ENCODE results near the gene RNASEH2A.
"Not testable (repeated sequence)": the region's sequence is repeated elsewhere in the genome, so short reads cannot be mapped to it uniquely, and the experiment has no call there.

The RNASEH2A gene

DNA sequence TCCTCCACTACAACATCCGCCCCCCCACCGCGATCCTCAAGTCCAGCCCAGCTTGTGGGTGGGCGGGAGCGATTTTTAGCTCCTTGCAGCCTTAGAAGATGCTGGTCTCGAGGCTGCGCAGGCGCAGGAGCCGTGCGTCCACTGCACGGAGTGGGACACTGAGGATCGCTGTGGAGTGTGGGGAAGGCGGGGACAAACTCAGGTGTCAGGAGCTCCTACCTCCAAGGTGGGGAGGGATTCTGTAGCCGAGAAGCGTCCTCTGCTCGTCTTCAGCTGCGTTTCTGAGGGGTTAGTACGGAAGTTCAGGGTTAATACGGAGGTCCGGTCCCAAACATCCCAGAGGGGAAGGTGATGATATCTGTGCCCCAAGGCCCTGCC is 28.2 kb downstream of the RNASEH2A start, which contains the start of gene RTBDN:
RTBDN (minus strand) TSS at position 14 of the 378 bp plus-strand sequence. CDS start 4,600 bp downstream, outside the sequence.
- no peak for DNase-seq (ENCODE audit: low read depth)

DNA sequence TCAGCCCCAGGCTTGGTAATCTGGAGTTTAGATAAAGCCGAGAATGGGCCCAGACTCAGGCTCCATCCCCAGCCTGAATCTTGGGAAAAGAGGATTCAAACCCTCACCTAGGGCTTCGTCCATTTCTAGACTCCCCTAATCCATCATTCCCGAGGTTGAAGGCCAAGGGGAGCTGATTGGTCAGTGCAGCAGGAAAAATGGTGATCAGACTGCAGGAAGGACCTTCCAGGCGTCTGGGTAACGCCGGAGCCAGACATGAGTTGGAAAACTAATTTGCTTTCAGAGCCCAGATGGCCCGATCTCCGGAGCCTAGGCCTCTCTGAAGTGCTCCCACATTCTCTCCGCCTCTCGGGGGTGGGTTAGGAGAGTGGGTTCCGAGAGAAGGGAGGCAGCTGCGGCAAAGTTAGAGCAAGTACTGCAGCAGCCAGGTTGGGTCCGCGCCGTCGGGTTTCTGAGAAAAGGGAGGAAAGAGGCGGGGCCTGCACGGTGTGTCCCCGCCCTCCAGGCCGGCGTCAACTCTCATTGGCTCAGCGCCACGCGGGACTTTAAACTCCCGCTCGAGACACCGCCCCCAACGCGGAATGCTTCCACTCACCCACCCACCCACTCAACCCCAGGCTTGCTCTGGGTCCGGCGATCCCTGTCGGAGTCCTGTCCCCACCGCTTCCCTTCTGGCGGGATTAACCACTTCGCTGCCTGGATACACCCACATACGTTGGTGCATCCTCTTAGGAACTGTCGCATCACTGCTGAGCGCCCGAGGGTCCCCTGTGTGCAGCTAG is 28.8 kb downstream of the RNASEH2A start:
- no peak for DNase-seq (ENCODE audit: low read depth)

DNA sequence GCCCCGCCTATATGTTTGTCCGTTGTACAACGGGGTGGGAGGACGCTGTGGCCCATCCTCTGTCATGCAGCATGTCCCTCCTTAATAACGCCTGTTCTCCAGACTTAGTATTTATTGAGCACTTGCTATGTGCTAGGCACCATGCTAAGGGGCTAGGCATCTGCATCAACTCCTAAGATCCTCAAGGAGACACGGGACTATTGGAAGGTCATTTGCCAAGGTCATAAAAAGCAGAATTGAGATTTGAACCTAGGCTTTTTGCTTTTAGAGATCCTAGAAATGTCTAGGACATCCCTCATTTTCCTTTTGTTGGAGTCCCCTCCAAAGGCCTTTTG is 30.1 kb downstream of the RNASEH2A start:
- DNase-seq (ENCODE audit: low read depth): no peak

DNA sequence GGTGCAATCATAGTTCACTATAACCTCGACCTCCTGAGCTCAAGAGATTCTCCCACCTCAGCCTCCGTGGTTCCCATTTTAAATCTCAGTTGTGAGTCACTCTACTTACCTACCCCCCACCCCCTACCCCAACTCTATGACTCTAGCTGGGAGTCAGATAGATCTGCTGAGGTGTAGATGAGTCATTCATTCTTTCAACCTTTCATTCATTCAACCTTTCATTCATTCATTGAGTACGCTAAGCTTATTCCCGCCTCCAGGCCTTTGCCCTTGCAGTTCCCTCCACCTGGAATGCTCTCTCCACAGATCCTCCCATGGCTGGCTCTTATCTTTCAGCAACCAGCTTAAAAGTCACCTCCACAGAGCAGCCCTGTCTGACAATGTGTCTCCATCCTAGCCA is 30.8 kb downstream of the RNASEH2A start:
- DNase-seq (ENCODE audit: low read depth): no peak

DNA sequence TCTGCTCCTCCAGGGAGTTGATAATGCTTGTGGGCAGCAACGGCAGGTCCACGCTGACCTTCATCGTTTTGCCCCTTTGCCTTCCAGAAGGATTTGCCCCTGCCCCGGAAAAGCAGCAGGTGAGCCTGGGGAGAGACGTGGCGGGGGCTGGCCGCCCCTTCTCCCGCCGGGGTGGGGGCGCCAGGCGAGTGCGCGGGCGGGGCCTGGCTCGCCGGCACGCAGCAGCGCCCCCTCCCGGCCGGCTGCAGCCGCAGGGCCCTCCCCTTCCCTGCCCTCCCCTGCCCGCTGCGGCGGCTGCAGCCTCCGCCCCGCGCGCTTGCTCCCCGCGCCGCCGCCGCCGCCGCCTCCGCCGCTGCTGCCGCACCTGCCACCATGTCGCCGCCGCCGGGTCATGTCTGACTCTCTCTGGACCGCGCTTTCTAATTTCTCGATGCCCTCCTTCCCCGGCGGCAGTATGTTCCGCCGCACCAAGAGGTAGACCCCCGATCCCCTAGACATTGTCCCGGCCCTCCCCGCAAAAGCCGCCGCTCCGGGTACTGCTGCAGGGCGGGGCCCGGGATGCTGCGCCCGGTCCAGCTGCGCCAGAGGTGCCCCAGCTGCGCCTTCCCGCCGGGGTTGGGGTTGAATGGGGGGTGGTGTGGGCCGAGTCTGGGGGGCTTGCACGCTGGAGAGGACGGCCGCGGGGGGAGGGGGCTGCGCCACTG is 31.9 kb downstream of the RNASEH2A start, which contains the start of gene MAST1:
MAST1 (plus strand) TSS at position 334 of the 704 bp plus-strand sequence; CDS start at position 392, 58 bp downstream.
- DNase-seq (ENCODE audit: low read depth): no peak

DNA sequence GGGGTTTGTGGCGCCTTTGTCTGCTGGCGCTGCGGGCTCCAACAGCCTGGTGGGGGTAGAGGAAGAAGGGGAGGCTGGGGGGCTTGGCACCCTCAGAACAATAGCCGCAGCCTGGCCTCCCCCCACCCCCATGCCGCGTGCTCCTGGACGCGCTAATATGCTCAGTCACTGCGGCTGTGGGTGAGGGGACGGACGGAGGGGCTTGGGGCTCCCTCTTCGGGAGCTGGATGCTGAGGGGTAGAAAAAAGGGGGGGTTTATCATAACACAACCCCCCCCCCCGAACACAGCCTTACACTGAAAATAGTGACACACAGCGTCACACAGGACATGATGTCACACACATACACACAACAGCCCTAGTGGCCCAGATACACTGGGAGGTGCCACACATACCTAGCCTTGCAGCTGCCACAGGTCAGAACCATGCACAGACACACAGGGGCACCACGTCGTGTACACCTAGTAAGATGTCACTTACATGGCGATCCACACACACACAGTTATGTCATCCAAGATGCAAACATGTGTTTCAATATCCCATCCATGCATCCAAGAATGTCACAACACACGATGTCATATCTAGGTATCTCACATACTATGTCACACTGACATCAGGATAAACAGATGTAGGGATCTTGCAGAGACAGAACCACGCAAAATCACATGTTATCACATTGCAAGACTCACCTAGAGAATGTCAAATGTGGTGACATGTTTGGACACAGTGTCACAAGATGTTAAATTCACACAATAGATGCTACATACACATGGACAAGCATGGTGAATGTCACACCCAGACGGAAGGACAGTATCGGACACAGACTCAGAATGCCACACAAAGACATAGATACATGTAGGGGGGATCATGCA is 32.7 kb downstream of the RNASEH2A start:
- DNase-seq (ENCODE audit: low read depth): no peak

DNA sequence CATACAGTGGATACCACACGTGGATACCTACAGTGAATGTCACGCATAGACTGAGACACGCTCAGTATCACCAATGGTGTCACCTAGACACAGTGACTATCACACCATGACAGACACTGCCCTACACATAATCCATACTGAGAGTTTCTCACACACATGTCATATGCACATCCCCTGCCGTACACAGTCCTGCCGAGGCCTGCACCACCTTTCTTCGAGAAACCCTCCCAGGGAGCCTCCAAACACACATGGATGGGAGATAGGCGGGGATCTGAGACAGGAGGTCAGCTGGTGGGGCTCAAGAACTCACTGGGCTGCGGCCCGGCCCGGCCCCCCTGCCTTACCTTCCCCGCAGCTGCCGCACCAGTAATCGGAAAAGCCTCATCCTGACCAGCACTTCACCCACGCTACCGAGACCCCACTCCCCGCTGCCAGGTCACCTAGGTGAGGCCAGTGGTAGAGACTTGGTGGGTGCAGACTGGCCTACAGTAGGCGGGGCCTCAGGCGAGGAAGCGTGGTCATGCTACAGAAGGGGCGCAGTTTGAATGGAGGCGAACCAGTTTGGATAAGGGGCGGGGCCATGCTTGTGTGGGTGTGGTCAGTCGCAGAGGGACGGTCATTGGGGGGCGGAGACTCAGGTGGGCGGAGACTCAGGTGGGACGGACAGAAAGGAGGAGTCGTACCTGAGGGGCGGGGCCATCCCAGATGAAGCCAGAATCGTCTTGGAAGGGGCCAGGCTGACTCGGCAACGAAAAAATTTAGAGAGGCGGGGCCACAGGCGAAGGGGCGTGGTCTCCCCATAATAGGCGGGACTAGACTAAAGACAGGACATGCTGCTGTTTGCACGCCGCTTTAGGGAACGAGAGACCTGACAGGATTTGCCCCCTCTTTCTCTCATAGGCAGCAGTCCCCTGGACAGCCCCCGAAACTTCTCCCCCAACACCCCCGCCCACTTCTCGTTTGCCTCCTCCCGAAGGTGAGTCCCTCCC is 34.0 kb downstream of the RNASEH2A start:
- peak; percentile 19 for DNase-seq (ENCODE audit: low read depth)

DNA sequence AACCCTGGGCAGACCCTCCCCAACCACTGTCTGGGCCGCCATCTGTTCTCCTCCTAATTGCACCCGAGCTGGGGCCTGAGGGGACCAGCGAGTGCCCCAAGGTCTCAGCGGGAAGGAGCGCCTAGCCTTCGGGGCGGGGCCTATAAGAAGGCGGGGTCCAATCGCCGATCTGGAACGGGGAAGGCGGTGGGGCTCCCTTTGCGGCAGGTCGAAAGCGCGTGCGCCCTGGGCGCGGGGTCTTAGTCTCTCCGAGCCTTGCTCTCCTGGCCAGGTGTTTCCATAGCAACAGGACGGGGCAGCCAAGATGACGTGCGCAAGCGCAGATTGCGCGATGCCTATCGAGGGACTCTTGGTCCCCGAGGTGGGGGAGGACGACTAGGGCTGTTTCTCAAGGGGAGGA is 34.7 kb downstream of the RNASEH2A start:
- DNase-seq (ENCODE audit: low read depth): no peak

DNA sequence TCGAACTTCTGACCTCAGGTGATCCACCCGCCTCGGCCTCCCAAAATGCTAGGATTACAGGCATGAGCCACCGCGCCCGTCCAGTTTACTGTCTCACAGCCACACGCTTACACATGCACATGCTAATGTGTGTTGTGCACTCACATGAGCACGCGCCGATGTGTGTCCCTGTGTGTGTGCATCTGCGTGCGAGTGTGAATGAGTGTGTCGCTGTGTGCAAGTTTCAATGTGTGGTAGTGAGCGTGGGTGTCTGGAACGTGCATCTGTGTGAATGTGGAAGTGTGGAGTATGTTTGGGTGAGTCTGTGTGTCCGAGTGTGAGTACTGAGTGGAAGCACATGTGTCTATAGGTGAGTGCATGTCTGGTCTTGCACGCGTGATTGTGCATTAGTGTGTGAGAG is 36.1 kb downstream of the RNASEH2A start:
- DNase-seq (ENCODE audit: low read depth): no peak

DNA sequence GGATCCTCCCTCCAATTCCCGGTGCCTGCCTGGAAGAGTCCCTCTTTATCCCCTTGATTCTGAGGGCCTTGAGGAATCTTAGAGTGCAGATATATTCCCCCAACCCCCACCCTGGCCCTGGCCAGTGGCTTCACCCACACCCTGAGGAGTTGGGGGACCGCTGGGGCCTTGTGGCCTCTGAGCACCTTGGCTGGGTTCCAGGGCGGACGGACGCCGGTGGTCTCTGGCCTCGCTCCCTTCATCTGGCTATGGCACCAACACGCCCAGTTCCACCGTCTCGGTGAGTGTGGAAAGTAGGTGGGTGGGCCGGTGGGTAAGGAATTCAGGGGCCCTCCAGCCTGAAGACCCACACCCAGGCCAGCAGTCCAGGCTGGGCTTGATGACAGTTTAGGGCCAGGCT is 36.9 kb downstream of the RNASEH2A start:
- DNase-seq (ENCODE audit: low read depth): no peak

DNA sequence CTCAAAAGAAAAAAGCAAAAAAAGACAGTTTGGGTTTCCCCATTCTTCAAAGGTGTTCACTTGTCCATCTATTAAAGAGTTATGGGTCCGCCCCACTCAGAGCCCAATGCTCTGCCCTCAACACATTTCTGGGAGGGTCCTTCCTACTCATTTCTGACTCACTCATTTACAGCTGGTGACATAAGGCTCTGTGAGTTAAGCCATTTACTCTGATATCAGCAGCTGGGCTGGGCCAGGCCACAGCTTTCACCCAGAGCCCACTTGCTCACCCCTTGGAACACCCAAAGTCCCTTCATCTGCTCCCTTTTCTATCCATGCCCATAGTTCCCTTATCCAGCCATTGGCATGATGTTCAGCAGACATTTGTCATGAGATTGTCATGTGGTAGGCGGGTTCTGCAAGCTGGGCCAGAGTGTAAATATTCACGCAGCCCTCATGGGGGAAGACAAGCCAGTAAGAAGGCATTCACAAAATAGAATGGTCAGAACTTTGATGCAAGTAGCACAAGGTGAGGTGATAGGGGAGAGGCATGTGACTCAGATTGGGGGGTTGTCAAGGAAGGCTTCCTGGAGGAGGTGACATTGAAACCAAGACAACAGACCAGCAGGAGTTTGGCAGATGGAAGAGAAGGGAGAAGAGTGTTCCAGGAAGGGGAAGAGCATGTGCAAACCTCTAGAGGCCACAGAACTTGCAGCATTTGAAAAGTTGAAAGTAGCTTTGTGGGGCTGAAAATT is 37.8 kb downstream of the RNASEH2A start:
- DNase-seq (ENCODE audit: low read depth): no peak

DNA sequence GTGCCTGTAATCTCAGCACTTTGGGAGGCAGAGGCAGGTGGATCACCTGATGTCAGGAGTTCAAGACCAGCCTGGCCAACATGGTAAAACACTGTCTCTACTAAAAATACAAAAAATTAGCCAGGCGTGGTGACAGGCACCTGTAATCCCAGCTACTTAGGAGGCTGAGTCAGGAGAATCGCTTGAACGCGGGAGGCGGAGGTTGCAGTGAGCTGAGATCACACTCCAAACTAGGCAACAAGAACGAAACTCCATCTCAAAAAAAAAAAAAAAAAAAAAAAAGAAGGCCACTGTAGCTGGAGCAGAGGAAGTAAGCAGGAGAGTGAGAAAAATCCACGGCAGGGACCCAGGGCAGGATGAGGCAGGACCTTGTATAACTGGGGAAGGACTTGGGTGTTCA is 40.2 kb downstream of the RNASEH2A start:
- DNase-seq (ENCODE audit: low read depth): not testable (repeated sequence)

DNA sequence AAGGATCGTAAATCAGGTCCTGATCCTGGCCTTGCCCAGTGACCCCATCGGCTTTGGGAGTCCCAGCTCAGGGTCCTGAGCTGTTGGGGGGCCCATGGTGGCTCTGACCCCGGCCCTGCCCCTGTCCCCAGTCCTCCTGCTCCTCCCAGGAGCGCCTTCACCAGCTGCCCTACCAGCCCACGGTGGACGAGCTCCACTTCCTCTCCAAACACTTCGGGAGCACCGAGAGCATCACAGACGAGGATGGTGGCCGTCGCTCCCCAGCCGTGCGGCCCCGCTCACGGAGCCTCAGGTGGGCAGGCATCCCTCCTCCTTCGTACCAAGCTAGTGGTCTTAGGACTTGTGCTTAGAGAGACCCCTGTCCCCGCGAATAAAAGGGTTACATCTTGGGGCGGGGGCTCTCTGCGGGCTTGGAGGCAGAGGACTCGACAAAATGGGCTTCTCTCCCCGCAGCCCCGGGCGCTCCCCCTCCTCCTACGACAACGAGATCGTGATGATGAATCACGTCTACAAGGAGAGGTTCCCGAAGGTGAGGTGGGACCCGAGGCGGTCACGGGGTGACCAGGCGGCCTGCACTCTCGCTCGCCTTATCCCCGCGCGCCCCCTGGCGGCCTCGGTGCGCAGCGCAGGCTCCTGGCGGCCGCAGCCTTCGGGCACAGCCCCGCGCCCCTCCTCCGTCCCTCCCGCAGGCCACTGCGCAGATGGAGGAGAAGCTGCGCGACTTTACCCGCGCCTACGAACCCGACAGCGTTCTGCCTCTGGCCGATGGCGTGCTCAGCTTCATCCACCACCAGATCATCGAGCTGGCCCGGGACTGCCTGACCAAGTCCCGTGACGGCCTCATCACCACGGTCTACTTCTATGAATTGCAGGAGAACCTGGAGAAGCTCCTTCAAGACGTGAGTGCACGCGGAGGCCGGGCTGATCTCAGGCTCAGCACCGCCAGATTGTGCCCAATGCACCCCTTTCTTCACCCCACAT is 41.1 kb downstream of the RNASEH2A start:
- DNase-seq (ENCODE audit: low read depth): no peak

DNA sequence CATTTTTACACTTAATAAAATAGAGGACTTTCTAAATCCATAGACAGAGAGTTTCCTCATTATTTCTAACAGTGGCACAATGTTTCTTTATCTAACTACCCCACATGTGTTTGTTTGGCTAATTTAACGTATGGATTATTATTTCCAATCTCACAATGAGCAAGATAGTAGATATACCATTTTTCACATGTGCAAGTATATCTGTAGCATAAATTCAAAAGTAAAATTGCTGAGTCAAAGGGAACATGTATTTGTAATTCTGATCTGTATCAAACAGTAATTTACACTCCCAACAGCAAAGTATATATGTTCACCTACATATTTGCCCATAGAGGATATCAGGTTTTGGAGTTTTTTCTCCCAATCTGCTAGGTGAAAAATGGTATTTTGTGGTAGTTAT is 50.3 kb downstream of the RNASEH2A start:
- no peak for DNase-seq (ENCODE audit: low read depth)

DNA sequence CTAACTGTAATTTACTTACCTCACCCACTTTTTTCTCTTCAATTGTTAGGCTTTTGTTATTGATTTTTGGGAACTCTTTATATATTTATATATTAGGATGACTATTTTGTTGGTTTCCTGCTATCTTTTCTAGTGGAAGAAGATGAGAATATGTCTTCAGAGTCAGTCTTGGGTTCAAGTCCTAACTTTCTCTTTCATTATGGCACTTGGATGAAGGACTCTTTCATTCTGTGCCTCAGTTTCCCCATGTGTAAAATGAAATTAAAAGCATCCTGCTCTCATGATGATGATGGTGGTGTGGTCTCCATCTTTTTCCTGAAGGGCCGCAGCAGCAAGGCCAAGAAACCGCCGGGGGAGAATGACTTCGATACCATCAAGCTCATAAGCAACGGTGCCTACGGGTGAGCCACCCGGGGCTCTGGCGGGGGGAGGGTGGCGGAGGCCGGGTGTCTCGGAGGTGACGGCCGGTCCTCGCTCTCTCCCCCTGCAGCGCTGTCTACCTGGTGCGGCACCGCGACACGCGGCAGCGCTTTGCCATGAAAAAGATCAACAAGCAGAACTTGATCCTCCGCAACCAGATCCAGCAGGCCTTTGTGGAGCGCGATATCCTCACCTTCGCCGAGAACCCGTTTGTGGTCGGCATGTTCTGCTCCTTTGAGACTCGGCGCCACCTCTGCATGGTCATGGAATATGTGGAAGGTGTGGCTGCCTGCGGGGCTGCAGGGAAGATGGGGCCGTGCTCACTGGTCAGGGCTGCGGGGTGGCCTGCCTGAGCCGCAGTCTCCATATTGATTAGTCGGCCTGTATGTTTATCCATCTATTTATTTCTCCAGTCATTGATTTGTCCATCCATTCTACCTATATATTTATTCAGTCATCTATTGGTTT is 51.9 kb downstream of the RNASEH2A start:
- no peak for DNase-seq (ENCODE audit: low read depth)

DNA sequence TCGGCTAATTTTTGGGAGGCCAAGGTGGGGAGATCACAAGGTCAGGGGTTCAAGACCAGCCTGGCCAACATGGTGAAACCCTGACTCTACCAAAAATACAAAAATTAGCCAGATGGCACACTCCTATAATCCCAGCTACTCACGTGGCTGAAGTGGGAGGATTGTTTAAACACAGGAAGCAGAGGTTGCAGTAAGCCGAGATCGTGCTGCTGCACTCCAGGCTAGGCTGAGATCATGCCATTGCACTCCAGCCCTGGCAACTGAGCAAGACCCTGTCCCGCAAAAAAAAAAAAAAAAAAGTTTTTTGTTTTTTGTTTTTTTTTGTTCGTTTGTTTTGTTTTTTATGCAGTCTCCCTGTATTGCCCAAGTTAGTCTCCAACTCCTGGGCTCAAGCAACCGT is 53.2 kb downstream of the RNASEH2A start:
- no peak for DNase-seq (ENCODE audit: low read depth)

All from non-pigmented ciliary epithelial cell (primary cell).